GM21360 (cell line): ENCODE results near the gene ZNF750.

Experiments
- ATAC-seq: cut with Tn5 transposase; IDR thresholded peaks from one replicate; pipeline ENCODE4 v1.9.1; 2021; ENCODE audit warnings: mild to moderate bottlenecking, moderate library complexity; ENCODE audit not compliant: unreplicated experiment

ZNF750 gene

GRCh38 chr17:82814834-82815233, 25.0 kb downstream of the ZNF750 start:
- ATAC-seq = no peak

GRCh38 chr17:82813299-82814051, 26.3 kb downstream of the ZNF750 start:
- no peak for ATAC-seq

DNA sequence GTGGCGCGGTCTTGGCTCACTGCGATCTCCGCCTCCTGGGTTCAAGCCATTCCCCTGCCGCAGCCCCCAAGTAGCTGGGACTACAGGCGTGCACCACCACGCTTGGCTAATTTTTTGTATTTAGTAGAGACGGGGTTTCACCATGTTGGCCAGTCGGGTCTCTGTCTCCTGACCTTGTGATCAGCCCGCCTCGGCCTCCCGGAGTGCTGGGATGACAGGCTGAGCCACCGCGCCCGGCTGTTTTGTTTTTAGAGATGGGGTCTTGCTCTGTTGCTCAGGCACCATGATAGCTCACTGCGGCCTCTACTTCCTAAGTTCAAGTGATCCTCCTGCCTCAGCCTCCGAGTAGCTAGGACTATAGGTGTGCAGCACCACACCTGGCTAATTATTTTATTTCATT, 27.2 kb downstream of the ZNF750 start:
- no peak for ATAC-seq

DNA sequence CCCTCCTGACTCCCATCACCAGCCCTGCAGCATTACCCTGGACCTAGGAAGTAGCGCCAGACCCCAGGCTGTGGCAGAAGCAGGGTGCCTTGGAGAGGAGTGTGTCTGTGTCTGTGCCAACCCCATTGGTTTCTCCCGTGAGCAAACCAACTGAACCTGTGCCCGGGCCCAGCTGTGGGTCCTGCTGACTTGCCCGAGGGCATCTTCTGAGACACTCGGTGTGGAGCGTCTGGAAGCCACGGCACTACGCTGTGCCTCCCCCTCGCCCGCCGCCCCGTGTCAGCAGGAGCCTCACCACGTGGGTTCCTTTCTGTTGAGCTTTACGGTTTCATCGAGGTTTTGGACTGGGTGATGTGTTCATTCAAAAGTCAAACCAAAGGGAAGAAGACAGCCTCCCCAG, 27.8 kb downstream of the ZNF750 start:
- ATAC-seq = no peak

GRCh38 chr17:82810644-82811430, 29.0 kb downstream of the ZNF750 start:
- no peak for ATAC-seq

- ATAC-seq = no peak
Observed at GRCh38 chr17:82808921-82809905, 30.6 kb downstream of the ZNF750 start.

- no peak for ATAC-seq
Observed at GRCh38 chr17:82808006-82808405, 31.8 kb downstream of the ZNF750 start.

- ATAC-seq = no peak
Observed at GRCh38 chr17:82807562-82807961, 32.3 kb downstream of the ZNF750 start.

DNA sequence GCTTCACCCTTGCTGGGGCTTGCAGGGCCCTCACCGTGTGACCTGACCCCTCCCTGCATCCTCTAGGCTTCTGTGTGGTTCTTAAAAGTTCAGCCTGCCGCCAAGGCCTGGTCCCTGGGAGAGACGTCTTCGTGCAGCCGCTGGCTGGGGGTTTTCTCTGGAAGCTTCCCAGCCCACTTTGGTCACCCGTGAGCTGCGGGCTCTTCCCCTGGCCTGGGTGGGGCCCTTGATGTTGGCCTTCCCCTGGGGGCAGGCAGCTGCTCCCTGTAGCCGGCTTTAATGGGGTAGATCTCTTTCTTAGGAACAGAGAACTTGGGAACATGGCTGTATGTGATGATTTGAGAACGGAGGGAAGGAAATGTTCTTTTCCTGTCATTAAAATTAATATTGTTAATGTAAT, 32.7 kb downstream of the ZNF750 start:
- no peak for ATAC-seq

- ATAC-seq = no peak
Observed at GRCh38 chr17:82806645-82807044, 33.2 kb downstream of the ZNF750 start.

- no peak for ATAC-seq
Observed at GRCh38 chr17:82805823-82806222, 34.0 kb downstream of the ZNF750 start.

DNA sequence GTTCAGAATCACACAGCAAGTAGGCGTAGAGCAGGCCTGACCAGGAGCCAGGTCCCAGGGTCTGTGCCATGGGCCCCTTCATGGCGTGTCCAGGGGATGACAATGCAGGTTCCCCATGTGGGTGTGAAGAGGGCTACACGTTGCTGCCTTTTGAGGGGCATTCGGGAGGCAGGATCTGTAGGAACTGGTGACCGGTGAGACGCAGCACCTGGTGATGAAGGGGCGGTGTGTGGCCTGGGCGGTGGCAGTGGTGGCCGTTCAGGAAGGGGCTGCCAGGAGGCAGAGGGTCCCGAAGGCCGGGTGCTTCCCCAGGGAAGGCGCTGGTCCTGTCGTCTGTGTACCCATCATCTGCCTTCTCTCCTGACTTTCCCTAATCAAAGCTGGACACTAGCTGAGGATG, 34.6 kb downstream of the ZNF750 start:
- no peak for ATAC-seq

GRCh38 chr17:82804442-82805191, 35.2 kb downstream of the ZNF750 start:
- ATAC-seq = no peak

GRCh38 chr17:82803606-82804005, 36.2 kb downstream of the ZNF750 start:
- ATAC-seq = no peak

GRCh38 chr17:82803185-82803584, 36.6 kb downstream of the ZNF750 start:
- no peak for ATAC-seq

- no peak for ATAC-seq
Observed at GRCh38 chr17:82802075-82802780, 37.6 kb downstream of the ZNF750 start.

GRCh38 chr17:82801377-82801970, 38.3 kb downstream of the ZNF750 start:
- no peak for ATAC-seq

DNA sequence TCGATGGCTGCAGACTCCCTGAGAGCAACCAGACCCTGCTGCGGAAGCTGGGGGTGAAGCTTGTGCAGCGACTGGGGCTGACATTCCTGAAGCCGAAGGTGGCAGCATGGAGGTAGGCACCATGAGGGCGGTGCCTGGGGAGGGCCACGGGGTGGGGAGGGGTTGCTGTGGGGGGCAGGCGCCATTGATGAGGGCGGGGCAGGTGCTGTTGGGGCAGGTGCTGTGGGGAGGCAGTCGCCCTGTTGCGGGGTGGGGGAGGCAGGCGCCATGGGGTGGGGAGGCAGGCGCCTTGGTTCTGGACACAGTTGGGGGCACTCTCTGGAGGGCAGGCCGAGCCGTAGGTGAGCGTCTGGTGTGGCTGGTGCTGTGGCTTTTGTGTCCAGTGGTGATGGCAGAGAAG, 38.9 kb downstream of the ZNF750 start:
- no peak for ATAC-seq

DNA sequence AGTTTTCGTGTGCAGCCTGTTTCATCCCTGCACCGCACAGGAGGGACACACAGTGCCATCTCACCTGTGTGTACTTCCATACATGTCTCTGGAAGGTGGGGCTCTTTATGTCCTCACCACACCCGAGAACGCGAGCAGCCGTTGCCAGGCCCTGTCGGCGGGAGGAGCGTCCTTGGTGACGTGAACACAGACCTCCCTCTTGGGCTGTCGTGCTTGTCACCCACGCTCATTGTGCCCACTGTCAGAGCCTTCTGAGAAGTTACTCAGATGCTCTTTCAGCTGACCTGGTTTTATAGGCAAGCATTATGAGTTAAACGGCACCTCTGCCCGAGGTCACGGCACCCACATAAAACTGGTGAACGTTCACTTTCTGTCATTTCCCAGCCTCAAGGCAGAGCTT, 40.2 kb downstream of the ZNF750 start:
- ATAC-seq = no peak
